ENCODE data around the gene HOXA13.

HOXA13 gene

DNA sequence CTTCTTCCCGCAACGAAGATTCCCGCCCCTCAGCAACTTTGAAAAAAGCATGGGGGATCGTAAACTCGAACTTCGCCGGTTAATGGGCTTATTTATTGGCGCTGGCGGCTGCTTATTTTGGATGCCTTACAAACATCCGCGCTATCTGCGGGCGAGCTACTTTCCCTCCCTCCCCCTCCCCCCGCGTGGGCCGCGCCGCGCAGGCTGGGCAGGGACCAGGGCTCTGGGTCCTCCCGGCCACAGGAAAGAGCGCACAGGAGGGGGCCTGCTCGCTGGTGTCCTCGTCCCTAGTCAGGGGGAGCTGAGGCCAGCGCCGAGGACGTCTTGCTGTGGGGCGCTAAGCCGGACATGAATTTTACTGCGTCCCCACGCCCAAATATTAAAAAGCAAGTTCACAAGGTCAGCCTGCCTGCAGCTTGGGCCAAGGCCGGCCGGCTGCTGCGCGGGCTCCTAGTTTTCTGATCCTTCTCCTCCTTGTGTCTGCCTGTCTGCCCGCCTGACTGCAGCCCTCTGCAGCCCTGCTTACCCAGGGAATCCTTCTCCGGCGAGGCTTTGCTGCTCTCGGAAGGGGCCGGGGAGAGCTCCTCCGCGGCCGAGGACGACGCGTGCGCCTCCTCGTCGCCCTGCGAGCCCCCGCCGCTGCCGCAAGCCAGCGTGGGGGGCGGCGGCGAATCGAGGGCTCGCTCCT, 26.9 kb downstream of the HOXA13 start:
- H3K27ac ChIP-seq = peak overlapping the region; percentile 93
- DNase-seq (ENCODE audit: low read depth, low spot score) = no peak

- no peak for DNase-seq (ENCODE audit: low read depth, low spot score)
Observed at GRCh38 chr7:27172315-27172774, 27.5 kb downstream of the HOXA13 start.

DNA sequence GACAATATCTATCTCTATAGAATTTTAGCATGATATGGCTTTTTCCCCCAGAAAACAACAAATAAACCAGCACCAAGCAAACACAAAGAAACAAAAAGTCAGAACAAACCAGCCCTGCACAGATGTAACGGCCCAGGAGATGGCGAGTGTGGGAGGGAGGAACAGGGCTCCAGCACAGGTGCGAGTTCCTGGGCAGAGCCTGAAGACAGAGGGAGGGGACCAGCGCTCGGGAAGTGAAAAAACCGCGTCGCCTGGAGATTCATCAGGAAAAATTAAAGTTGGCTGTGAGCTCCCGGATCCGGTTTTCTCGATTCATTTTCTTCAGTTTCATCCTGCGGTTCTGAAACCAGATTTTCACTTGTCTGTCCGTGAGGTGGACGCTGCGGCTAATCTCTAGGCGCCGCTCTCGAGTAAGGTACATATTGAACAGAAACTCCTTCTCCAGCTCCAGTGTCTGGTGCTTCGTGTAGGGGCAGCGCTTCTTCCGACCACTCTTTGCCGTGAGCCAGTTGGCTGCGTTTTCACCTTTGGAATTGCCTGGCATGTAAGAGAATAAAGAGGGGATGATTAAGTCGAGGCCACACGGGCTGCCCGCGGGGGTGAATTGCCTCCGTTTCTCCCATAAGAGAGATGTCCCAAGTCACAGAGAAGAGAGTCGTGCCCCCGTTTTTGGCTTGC, 28.1 kb downstream of the HOXA13 start:
- no peak for DNase-seq (ENCODE audit: low read depth, low spot score)
- H3K27ac ChIP-seq = peak overlapping the region; percentile 93

More at GRCh38 chr7:27172315-27172774, 27.5 kb downstream of the HOXA13 start:
- peak overlapping the region; percentile 93 for H3K27ac ChIP-seq

GRCh38 chr7:27171325-27171636, 28.6 kb downstream of the HOXA13 start:
- H3K27ac ChIP-seq = peak overlapping the region; percentile 93
- DNase-seq (ENCODE audit: low read depth, low spot score) = no peak

- peak overlapping the region; percentile 93 for H3K27ac ChIP-seq
- no peak for DNase-seq (ENCODE audit: low read depth, low spot score)
Observed at GRCh38 chr7:27170426-27171324, 29.2 kb downstream of the HOXA13 start.

DNA sequence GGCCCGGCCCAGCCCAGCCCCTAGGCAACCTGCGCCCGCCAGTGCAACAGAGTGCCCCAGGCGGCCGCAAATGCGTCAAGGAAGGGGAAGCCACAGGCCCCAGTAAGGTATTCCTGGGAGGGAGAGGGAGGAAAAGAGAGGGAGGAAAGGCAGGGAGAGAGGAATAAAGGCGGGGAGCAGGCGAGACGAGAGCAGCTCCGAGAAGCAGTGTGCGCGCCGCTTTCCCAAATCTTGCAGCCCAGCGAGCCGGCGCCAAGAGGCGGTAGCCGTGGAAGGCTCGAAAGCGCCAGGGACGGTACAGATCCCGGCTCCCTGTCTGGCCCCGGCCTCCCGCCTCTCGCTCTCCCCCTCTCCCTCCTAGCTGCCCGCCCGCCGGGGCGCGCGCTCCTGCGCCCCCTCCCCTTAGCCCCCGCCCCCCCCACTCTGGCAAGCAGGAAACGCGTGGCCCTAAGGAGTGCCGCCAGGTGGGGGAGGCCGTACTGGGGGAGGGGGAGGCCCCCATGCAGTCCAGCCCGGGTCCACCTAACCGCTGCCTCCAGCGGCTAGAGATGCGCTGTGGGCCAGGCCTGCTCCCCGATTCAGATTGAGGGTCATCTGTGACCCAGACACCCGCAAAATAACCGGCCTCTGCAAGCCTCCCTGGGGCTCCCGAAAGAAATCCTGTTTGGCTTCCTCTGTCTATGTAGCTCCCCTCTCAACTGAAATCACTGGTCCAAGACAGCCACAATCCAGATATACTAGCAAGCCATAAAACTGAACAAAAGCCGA, 30.0 kb downstream of the HOXA13 start:
- H3K27ac ChIP-seq = peak overlapping the region; percentile 93
- DNase-seq (ENCODE audit: low read depth, low spot score) = no peak

- H3K27ac ChIP-seq = peak overlapping the region; percentile 93
- no peak for DNase-seq (ENCODE audit: low read depth, low spot score)
Observed at GRCh38 chr7:27168265-27168947, 31.5 kb downstream of the HOXA13 start.

DNA sequence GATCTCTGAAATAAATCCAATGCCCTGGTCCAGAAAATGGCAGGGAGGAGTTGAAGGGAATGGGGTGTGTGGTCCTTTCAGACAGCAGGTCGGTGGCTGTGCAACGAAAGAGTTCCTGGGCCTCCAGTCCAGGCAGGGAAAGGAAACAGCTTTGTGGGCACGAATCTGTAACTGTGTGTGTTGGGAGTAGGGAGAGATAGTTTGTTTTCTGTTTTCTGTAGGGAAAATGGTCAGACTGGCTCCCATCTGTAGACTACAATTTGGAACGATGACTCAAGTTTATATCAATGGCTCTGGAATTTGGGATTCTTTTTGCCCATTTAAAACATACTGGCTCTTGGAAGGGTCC, 32.0 kb downstream of the HOXA13 start:
- H3K27ac ChIP-seq = peak overlapping the region; percentile 93

GRCh38 chr7:27166531-27167505, 33.1 kb downstream of the HOXA13 start:
- H3K27ac ChIP-seq = peak overlapping the region; percentile 93
- no peak for DNase-seq (ENCODE audit: low read depth, low spot score)

More for the DNA sequence above, 32.0 kb downstream of the HOXA13 start:
- no peak for DNase-seq (ENCODE audit: low read depth, low spot score)

GRCh38 chr7:27165996-27166530, 33.8 kb downstream of the HOXA13 start:
- peak overlapping the region; percentile 93 for H3K27ac ChIP-seq
- no peak for DNase-seq (ENCODE audit: low read depth, low spot score)

DNA sequence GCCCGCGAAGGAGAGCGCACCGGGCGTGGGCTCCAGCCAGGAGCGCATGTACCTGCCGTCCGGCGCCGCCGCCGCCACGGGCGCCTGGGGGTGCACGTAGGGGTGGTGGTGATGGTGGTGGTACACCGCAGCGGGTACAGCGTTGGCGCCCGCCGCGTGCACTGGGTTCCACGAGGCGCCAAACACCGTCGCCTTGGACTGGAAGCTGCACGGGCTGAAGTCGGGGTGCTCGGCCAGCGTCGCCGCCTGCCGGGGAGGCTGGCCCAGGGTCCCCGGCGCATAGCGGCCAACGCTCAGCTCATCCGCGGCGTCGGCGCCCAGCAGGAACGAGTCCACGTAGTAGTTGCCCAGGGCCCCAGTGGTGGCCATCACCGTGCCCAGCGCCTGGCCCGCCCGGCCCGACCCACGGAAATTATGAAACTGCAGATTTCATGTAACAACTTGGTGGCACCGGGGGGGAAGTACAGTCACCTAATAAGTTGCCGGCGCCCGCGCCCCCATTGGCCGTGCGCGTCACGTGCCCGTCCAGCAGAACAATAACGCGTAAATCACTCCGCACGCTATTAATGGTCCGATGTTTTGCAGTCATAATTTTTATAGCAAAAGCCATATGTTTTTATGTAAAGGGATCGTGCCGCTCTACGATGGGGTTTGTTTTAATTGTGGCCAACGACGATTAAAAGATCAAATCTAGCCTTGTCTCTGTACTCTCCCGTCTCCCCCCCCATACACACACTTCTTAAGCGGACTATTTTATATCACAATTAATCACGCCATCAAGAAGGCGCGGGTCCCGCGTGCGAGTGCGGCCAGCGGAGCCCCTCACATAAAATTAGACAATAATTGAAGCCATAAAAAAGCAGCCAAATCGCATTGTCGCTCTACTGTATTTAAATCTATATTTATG, 34.5 kb downstream of the HOXA13 start, which contains the start of gene HOXA9:
Gene HOXA9, minus strand, starts transcription at position 449 of the 907 bp plus-strand sequence. Its CDS starts 80 bp downstream, at position 369.
- H3K27ac ChIP-seq = peak within 1 kb of the TSS; percentile 93
- DNase-seq (ENCODE audit: low read depth, low spot score) = peak; percentile 95

DNA sequence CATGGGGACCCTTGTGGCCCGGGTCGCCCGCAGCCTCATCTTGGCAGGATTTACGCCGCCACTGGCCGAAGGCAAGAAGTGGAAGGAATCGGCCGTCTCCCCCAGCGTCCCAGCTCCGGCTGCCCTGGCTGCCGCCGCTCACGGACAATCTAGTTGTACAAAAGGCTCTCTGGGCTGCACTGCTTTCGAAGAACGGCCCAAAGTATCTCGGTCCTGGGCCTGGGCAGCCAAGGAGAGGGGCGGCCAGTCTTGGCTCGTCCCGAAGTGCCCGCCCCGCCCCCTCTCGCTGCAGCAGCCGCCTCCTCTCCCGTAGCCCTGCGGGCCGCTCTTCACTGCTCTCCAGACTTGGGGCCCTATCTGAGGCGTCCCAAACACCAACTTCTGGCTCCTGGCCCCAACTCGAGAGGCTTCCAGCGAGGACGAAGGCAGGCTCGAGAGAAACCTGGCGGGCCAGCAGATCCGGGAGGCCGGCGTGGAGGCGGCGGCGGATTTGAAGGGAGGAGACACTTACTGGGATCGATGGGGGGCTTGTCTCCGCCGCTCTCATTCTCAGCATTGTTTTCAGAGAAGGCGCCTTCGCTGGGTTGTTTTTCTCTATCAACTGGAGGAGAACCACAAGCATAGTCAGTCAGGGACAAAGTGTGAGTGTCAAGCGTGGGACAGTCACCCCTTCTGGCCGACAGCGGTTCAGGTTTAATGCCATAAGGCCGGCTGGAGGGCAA, 35.4 kb downstream of the HOXA13 start:
- no peak for DNase-seq (ENCODE audit: low read depth, low spot score)
- H3K27ac ChIP-seq = peak overlapping the region; percentile 93

DNA sequence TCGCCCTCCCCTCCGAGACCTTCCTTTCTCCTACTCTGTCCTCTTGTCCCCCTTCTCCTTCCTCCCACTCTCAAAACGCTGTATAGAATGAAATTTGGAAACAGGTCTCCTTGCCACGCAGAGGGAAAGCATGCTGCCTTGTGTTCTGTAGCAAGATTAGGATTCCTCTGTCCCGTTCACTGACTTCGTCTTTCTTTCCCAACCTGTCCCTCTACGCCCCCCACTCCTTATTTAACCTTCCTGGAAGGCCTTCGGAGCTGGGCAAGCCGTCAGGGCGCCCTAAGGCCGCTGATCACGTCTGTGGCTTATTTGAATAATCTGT, 35.9 kb downstream of the HOXA13 start:
- DNase-seq (ENCODE audit: low read depth, low spot score) = no peak
- peak overlapping the region; percentile 93 for H3K27ac ChIP-seq

GRCh38 chr7:27163288-27164044, 36.4 kb downstream of the HOXA13 start:
- no peak for DNase-seq (ENCODE audit: low read depth, low spot score)
- H3K27ac ChIP-seq = peak overlapping the region; percentile 93

DNA sequence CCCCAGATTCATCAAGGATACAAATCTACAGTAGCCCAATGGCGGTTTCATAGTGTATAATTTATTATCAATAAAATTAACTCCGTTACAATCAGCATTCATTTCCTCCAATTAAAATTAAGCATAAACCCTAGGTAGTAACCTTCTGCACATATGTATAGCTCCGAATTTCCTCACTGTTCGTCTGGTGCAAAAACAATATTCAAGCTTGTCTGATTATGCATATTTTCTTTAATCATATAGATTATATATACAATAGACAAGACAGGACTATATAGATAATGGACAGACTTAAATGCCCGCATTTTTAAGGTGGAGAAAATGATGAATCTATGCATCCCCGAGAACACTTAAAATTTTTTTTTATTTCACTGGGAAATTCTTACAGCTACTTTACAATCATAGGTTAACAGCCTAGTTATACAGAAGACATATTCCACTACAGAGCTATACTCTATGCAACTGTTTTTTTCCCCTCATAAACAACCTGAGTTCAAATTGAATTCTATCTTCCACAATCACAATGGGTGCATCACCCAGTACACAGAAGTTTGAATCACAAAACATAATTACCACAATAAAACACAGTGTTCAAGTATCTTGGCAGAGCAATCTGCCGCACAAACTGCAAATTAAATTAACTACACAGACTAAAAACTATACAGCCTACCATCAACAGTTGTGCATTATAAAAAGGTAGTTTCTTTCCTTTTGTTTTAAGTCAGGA, 37.2 kb downstream of the HOXA13 start:
- no peak for DNase-seq (ENCODE audit: low read depth, low spot score)
- H3K27ac ChIP-seq = peak overlapping the region; percentile 93

All from epithelial cell of prostate (primary cell).